Measurements from ENCODE around the gene ANXA2R. TPM values are rescaled to one million over a fixed set of nuclear protein-coding genes. Genes with fewer than 3 reads are reported as not detected.
A peak's percentile ranks its signal among the peaks of the same experiment; 100 is the strongest.

Gene ANXA2R
- total and polyA plus RNA-seq, 9 of the 15 experiments (the other 6 are each of a cell fraction or from before 2014, with no cell fraction given) = 2.1 to 4.8 (median 3.4) TPM

- FAIRE-seq = no peak
- intact Hi-C loops (cut with micrococcal nuclease) (no loop called here), in situ Hi-C loops (cut with MboI) (no loop called here)
- H3K79me2 ChIP-seq (ENCODE audit: control insufficient read depth, insufficient read depth, low read length) = peaks cover 82% of the 10 kb centered on the region
- no peak for DNase-seq (ENCODE audit: extremely low read depth in 1 of 4, low spot score in 3 of 4)
- peak overlapping the region; percentile 49 for H3K4me3 ChIP-seq
- no peaks in the 10 kb centered on the region; the same call in 1 of the 2 replicates for H3K9me3 ChIP-seq (replicated peaks; ENCODE audit: control insufficient read depth, insufficient read depth, low read depth, low read length)
- no peaks in the 10 kb centered on the region for H4K20me1 ChIP-seq (replicated peaks; ENCODE audit: control insufficient read depth, insufficient read depth, low read length)
- peaks cover 3 to 37% of the 10 kb centered on the region in 2 experiments; a peak in 4 of 5 replicates for H3K4me1 ChIP-seq (replicated peaks in 1 of 2; ENCODE audit: control insufficient read depth in 2 of 2, insufficient read depth in 2 of 2, low read length in 2 of 2)
- H3K36me3 ChIP-seq (ENCODE audit: control insufficient read depth, insufficient read depth, low read length) = peaks cover under 1% of the 10 kb centered on the region; the same call in 1 of the 3 replicates
- no TSS peak for BruUV-seq (replicated peaks)
- no peak for ATAC-seq
- no peaks in the 10 kb centered on the region for H3K27me3 ChIP-seq (ENCODE audit: control insufficient read depth in 2 of 2, insufficient read depth in 2 of 2, low read length in 2 of 2)
- CTCF ChIA-PET (ENCODE audit: low intra/inter-chr PET ratio) = interaction anchor here (1.0 to 3.1 kb wide), 10 partner anchors 25 to 351 kb away, joined by 3 to 20 read pairs (median 6); no protein-coding TSS in a partner anchor
- H3K4me2 ChIP-seq (ENCODE audit: insufficient read depth, low read length) = peak overlapping the region; percentile 91
- POLR2A ChIA-PET = interaction anchor here (1.3 to 2.5 kb wide), 3 partner anchors 25 to 47 kb away, joined by 3 to 10 read pairs (median 7); no protein-coding TSS in a partner anchor
- peak overlapping the region; percentile 94 for H3K27ac ChIP-seq (ENCODE audit: extremely low read depth, low read depth, low read length)
- H3K9me1 ChIP-seq (ENCODE audit: control insufficient read depth, insufficient read depth, low read length) = no peaks in the 10 kb centered on the region
- H3K9ac ChIP-seq (ENCODE audit: insufficient read depth in 1 of 2, low read depth in 2 of 2, low read length in 2 of 2) = peak overlapping the region; percentile 88 to 90
- WGBS (ENCODE audit: insufficient coverage, low coverage, missing lambda C conversion rate) = 15% methylated on average over 6 of the region's 6 CpGs
- H2AFZ ChIP-seq (ENCODE audit: low read depth, low read length) = peak overlapping the region; percentile 93
- TF ChIP-seq FOXP4 (CRISPR knock-in tag; IDR thresholded peaks at IDR 0.05; ENCODE audit: borderline replicate concordance) (no peak), MLLT1 (IDR thresholded peaks at IDR 0.05) (0 out of 4 replicates have a peak, but pooled peaks of 1 of the 2 experiments have one; percentile 34), DDX20 (tag; IDR thresholded peaks at IDR 0.05; ENCODE audit: low read depth) (no peak), ZNF239 (CRISPR knock-in tag; IDR thresholded peaks at IDR 0.05) (no peak), POLR3G (IDR thresholded peaks at IDR 0.05; ENCODE audit: extremely low read depth, insufficient read length, insufficient replicate concordance) (no peak), ARID1B (IDR thresholded peaks at IDR 0.05) (0 out of 2 replicates have a peak, but pooled peaks have one; percentile 24), ARNT (IDR thresholded peaks at IDR 0.05) (0 out of 4 replicates have a peak, but pooled peaks of 1 of the 2 experiments have one; percentile 51), CCNT2 (IDR thresholded peaks at IDR 0.05; ENCODE audit: borderline replicate concordance, extremely low read depth, insufficient read length, low read depth, low read length) (no peak), ASH1L (IDR thresholded peaks at IDR 0.05; ENCODE audit: borderline replicate concordance, low read depth, partially characterized antibody) (peak; percentile 26), SMC3 (conservative IDR thresholded peaks at IDR 0.05; ENCODE audit: insufficient read depth, low read depth, low read length) (no peak), HSF4 (CRISPR knock-in tag; IDR thresholded peaks at IDR 0.05; ENCODE audit: borderline replicate concordance) (no peak), FUS (optimal IDR thresholded peaks at IDR 0.05; ENCODE audit: low read depth, low read length) (no peak), SMARCE1 (IDR thresholded peaks at IDR 0.05) (0 out of 2 replicates have a peak, but pooled peaks have one; percentile 2), ILK (tag; IDR thresholded peaks at IDR 0.05; ENCODE audit: borderline replicate concordance, low read depth) (no peak), ZNF280B (CRISPR knock-in tag; IDR thresholded peaks at IDR 0.05) (no peak), U2AF1 (optimal IDR thresholded peaks at IDR 0.05; ENCODE audit: low read depth, low read length) (no peak), ZNF785 (CRISPR knock-in tag; IDR thresholded peaks at IDR 0.05) (no peak), HMGN3 (IDR thresholded peaks at IDR 0.05; ENCODE audit: borderline replicate concordance, extremely low read depth, insufficient read length, low read depth, low read length) (no peak)
These were observed 1.0 kb downstream of the ANXA2R start for GRCh38 chr5:43039152-43039470.

Data from K562 (cell line).